HG02938 (cell line): ENCODE data around the gene SULT1C2.
"Not testable (repeated sequence)": the region's sequence is repeated elsewhere in the genome, so short reads cannot be mapped to it uniquely, and the experiment has no call there.

ENCODE experiments used
- ATAC-seq: cut with Tn5 transposase; IDR thresholded peaks from one replicate; pipeline ENCODE4 v1.9.1; 2021; ENCODE audit warnings: mild to moderate bottlenecking, moderate library complexity; ENCODE audit not compliant: unreplicated experiment

The SULT1C2 gene

DNA sequence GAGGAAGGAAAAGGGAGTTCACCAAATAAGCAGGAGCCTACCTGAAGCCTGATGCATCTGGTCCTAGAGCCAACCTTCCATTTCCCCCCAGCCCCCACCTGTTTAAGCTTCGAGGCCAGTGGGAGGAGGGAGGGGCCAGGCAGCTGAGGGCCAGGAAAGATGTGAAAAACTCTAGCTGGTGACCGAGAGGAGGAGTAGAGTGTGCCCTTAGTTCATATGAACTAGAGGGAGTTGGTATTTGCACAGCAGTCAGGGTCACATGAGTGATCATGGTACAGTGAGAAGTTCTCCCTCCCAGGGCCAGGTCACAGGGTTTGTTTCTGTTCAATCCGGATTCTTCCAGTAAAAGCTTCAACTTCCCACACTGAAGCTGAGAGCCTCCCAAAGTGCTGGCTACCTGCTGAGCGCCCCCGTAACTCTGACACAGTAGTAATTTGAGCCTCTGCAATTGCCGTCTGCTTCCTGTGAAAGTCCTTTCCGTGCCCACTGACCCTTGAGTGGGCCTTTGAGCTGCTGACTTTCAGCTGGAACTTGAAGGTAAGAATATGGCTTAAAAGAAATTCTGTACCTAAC lies at the start of gene SULT1C2:
TSS of gene SULT1C2 (plus strand) at position 362 of the 573 bp plus-strand sequence. CDS start 4,773 bp downstream, outside the sequence.
- ATAC-seq = no peak

- no peak for ATAC-seq
Observed at GRCh38 chr2:108239786-108240185, 48.9 kb upstream of the SULT1C2 start, which contains the start of gene SULT1C3. TSS of gene SULT1C3 (plus strand) at chr2:108239968. CDS start at chr2:108247195, 7,227 bp downstream.

GRCh38 chr2:108240966-108241365 lies 47.7 kb upstream of the SULT1C2 start:
- ATAC-seq = no peak

DNA sequence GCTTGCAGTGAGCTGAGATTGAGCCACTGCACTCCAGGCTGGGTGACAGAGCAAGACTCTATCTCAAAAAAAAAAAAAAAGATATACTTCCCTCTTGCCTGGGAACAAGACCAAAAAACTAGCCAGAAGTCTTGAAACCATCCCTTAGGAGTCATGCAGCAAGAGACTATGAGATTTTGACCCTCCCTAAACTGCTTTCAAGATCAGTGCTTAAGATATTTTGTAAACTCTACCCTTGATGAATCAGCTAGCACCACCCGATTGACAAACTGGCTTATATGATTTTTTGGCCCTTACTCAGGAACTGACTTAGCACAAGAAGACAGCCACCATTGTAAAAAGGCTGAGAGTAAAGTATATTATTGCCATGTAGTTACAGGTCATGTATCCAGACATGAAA lies 45.1 kb upstream of the SULT1C2 start:
- no peak for ATAC-seq

- ATAC-seq = no peak
Observed at GRCh38 chr2:108244667-108245414, 43.9 kb upstream of the SULT1C2 start.

DNA sequence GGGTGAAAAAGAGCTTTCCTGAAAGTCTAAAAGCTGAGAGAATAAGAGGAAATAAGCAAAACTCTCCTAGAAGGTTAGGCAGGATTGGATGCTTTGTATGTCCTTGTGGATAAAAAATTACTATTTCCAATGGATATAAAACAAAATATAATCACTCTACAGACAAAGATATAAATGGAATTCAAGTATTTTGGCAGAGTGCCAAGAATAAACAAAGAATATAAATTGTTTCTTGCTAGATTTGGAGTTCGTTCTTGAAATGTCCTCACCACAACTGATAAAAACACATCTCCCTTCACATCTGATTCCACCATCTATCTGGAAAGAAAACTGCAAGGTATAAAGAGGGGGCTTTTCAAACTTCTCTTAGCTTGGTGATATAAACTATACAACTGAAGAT lies 35.6 kb upstream of the SULT1C2 start:
- no peak for ATAC-seq

DNA sequence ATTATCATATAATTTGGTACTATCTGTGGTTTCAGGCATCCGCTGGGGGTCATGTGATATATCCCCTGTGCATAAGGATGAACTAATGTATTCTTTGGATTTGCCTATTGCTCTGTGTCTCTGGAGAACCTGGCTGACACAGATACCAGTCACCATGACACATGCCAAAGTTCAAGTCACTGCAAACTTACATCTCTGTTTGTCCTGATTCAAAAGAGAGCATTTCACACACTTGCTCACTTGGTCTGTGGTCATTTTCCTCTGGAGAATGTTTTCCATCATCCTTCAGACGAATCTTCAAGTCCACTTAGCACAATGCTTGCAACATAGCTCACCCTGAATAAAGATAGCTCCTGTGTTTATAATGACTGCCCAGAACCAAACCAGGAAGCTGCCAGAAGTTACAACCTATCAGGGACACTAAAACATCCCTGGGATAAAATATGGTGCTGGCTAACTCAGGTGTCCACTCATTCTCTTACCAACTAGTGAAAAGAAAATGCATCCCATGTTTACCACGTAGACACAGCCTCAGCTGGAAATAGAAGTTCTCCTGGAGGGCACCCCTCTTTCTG lies 30.9 kb upstream of the SULT1C2 start:
- ATAC-seq = no peak

- ATAC-seq = no peak
Observed at GRCh38 chr2:108260773-108261172, 27.9 kb upstream of the SULT1C2 start.

GRCh38 chr2:108262036-108262435 lies 26.7 kb upstream of the SULT1C2 start:
- no peak for ATAC-seq

DNA sequence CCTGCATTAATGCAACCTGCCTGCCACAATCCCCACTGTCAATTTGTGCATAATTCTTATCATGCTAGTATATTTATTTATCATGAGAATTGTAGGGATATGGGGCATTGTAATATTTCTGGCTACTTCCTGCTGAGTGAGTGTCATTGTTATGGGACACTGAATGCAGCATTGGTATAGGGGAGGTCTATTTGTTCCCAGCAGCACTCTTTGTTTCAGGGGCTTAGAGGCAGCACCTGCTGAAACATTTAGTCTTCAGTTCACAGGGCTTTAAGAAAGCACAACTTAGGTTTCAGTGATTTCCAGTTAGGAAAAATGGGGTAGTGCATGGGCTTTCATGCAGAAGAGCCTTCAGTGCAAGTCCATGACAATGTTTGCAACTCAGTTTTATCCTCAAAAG lies 25.3 kb upstream of the SULT1C2 start:
- ATAC-seq = no peak

DNA sequence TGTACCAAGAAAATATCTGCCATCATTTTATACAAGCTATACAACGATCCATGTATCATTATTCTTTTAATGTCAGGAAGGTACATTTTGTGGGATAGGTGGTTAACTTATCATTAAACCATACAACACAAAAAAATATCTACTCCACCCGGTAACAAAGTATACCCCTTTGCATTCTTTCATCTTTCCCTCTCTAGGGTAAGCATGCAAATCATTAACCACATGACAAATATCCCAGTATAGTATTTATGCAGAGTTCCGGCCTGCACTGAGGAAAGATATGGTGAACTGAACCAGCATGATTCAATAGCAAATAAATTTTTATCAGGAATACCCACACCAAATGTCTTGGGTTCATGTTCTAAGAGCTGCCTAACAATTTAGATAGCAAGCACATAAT lies 22.5 kb upstream of the SULT1C2 start:
- ATAC-seq = no peak

DNA sequence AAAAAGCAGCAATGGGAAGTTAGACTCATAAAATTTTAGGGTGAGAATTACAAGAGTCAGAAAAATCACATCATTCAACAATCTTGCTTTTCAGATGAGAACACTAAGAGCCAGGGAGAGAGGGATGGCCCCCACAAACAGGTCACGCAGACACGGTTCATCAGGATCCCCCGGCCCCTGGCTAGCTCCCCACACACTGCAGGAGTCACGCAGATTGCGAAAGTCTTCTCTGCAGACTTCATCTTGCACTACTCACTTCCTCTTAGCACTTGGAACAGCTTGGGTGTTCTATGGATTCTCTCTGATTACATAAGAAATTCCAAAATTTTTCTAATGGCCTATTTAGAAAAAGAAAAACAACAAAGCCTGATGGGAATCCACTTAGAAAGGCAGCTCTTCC lies 21.6 kb upstream of the SULT1C2 start:
- ATAC-seq = no peak

DNA sequence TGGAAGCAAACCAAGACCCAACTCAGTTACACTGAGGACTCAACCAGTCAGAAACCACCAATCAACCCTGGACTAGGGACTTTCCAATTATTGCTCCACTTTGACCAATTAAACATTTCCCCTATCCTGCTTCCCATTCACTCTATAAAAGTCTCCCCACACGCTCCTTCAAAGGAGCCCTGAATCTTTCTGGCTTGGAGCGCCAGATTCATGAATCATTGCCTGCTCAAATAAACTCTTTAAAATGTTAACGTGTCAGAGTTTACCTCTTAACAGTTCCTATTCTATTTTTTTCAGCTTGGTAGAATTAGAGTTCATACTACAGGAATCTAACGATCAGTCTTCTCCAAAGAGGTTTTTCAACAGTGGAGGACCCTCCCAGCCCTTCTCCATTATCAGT lies 20.7 kb upstream of the SULT1C2 start:
- no peak for ATAC-seq

DNA sequence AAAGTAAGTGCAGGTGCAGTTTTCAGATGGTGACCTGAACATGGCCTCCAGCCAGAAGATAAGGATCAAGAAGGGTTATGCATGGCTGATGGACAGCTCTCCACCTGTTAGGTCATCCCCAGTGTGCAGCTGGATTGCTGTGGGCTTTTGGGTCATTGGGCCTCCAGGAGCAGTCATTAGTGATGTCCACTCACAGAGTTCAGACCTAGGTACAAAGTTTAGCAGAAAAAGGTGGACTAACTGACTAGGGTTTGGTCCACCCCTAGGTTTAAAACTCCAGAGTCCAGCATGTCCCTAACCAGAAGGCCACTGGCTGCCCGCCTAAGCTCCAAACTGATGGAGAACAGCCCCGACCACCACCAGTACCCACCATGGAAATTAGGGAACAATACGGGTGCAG lies 18.3 kb upstream of the SULT1C2 start:
- ATAC-seq = no peak

- ATAC-seq = no peak
Observed at GRCh38 chr2:108270768-108271506, 17.8 kb upstream of the SULT1C2 start.

GRCh38 chr2:108271691-108272253 lies 16.9 kb upstream of the SULT1C2 start:
- ATAC-seq = no peak

GRCh38 chr2:108278631-108279030 lies 10.1 kb upstream of the SULT1C2 start:
- ATAC-seq = no peak

DNA sequence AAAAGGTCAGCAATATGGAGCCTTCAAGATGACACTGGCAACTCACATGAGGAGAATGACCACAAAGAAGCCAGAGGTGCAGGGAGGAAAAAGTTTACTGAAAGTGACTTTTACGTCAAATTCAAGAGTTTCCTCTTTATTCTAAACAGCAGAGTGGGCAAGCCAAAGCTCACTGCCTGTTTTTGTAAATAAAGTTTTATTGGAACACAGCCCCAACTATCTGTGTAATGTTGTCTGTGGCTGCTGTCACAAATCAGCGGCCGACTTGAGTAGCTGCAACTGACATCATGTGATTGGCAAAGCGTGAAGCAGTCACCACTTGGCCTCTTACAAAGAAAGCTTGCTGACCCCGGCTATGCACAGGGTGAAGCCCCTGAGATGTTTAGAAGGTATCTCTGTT lies 9.2 kb upstream of the SULT1C2 start:
- ATAC-seq = no peak

GRCh38 chr2:108280466-108280865 lies 8.2 kb upstream of the SULT1C2 start:
- no peak for ATAC-seq

DNA sequence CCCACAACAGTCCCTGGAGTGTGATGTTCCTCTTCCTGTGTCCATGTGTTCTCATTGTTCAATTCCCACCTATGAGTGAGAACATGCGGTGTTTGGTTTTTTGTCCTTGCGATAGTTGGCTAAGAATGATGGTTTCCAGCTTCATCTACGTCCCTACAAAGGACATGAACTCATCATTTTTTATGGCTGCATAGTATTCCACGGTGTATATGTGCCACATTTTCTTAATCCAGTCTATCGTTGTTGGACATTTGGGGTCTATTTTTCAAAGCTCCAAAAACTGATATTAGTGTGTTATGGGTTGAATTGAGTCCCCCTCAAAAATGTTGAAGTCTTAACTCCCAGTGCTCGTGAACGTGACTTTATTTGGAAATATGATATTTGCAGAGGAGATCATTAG lies 4.1 kb upstream of the SULT1C2 start:
- ATAC-seq = not testable (repeated sequence)

DNA sequence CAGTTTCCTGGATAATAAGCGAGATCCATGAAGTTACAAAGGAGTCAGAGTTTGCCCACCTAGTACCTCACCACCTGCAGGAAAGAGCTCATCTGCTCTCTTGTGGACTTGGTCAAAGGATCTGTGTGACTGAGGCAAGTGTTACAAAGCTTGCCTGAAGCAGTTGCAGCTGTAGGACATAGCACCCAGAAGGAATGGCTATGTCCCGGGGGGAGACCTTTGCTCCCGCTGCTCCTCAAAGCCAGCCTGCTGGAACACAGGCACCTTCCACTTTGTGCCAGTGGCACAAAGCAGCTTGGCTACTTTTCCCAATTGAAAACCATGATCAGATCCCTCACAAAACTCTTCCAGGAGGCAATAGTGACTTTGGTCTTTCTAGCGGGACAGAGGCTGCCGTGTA lies 3.1 kb upstream of the SULT1C2 start:
- no peak for ATAC-seq
